Astrocyte (in vitro differentiated cells and primary cell): ENCODE data around the gene GRB10. TPM values are rescaled to one million over a fixed set of nuclear protein-coding genes. Genes with fewer than 3 reads are reported as not detected.

Experiments used
- DNase-seq: peaks from one replicate; pipeline ENCODE4 v3.0.0-alpha.2; 2010; ENCODE audit warnings: low read depth
- FAIRE-seq: peaks from 2 replicates; lab custom pipeline; 2011; peaks lifted over from hg19 to GRCh38; lab: Jason Lieb, UNC
- H2AFZ ChIP-seq: 2 replicates; pipeline ENCODE4 v1.6.0; 2012; ENCODE audit warnings: low read depth, low read length, inconsistent platforms
- H3K27ac ChIP-seq: 2 replicates; pipeline ENCODE4 v1.5.1; 2011; ENCODE audit warnings: low read depth, low read length, inconsistent platforms
- H3K27me3 ChIP-seq: 2 replicates; pipeline ENCODE4 v1.6.0; 2011; ENCODE audit warnings: low read length, inconsistent platforms; ENCODE audit not compliant: insufficient read depth
- H3K36me3 ChIP-seq: 2 replicates; pipeline ENCODE4 v1.5.1; 2011; ENCODE audit warnings: low read length, inconsistent platforms; ENCODE audit not compliant: insufficient read depth
- H3K4me1 ChIP-seq: 2 replicates; pipeline ENCODE4 v1.5.1; 2011; ENCODE audit warnings: low read length, inconsistent platforms; ENCODE audit not compliant: insufficient read depth
- H3K4me2 ChIP-seq: 2 replicates; pipeline ENCODE4 v1.6.0; 2012; ENCODE audit warnings: low read length, inconsistent platforms
- H3K4me3 ChIP-seq: 2 replicates; pipeline ENCODE4 v1.5.1; 2011; ENCODE audit warnings: low read depth, mild to moderate bottlenecking, low read length, inconsistent platforms; ENCODE audit not compliant: insufficient read depth
- H3K79me2 ChIP-seq: 2 replicates; pipeline ENCODE4 v1.6.0; 2012; ENCODE audit warnings: mild to moderate bottlenecking, low read length, inconsistent platforms; ENCODE audit not compliant: insufficient read depth
- H3K9ac ChIP-seq: 2 replicates; pipeline ENCODE4 v1.6.0; 2012; ENCODE audit warnings: mild to moderate bottlenecking, low read length, inconsistent platforms
- H3K9me3 ChIP-seq: 2 replicates; pipeline ENCODE4 v1.5.1; 2012; ENCODE audit warnings: low read depth, mild to moderate bottlenecking, low read length, inconsistent platforms; ENCODE audit not compliant: insufficient read depth
- H4K20me1 ChIP-seq: 2 replicates; pipeline ENCODE4 v1.6.0; 2012; ENCODE audit warnings: low read length, inconsistent platforms; ENCODE audit not compliant: insufficient read depth
- H3K27ac Mint-ChIP-seq: one replicate; pipeline ENCODE4 v1.8.0; 2021; ENCODE audit warnings: mild to moderate bottlenecking, mixed read lengths; ENCODE audit not compliant: unreplicated experiment
- H3K27me3 Mint-ChIP-seq: one replicate; pipeline ENCODE4 v1.8.0; 2021; ENCODE audit warnings: low read depth, mixed read lengths; ENCODE audit not compliant: unreplicated experiment
- H3K36me3 Mint-ChIP-seq: one replicate; pipeline ENCODE4 v1.8.0; 2021; ENCODE audit warnings: low read depth, mixed read lengths; ENCODE audit not compliant: unreplicated experiment
- H3K4me1 Mint-ChIP-seq: one replicate; pipeline ENCODE4 v1.8.0; 2021; ENCODE audit warnings: low read depth, mixed read lengths; ENCODE audit not compliant: unreplicated experiment
- H3K4me3 Mint-ChIP-seq: one replicate; pipeline ENCODE4 v1.8.0; 2021; ENCODE audit warnings: mild to moderate bottlenecking, moderate library complexity, mixed read lengths; ENCODE audit not compliant: unreplicated experiment
- H3K9me3 Mint-ChIP-seq: one replicate; pipeline ENCODE4 v1.8.0; 2021; ENCODE audit warnings: mild to moderate bottlenecking, mixed read lengths; ENCODE audit not compliant: unreplicated experiment
- EZH2 ChIP-seq: IDR thresholded peaks from 2 replicates; pipeline ENCODE4 v1.6.1; 2012; ENCODE audit warnings: mild to moderate bottlenecking, low read length, inconsistent platforms; ENCODE audit not compliant: insufficient read depth
- total RNA-seq: library from RNA; stranded (reverse); gene quantifications from 2 replicates; pipeline ENCODE4 v1.2.1, GENCODE V29; 2021
- TF ChIP-seq, protein P1 (sequence below): IDR thresholded peaks from 2 replicates; pipeline ENCODE4 v1.5.1; 2011; ENCODE audit warnings: low read depth, mild to moderate bottlenecking, inconsistent platforms, low read length, moderate library complexity; ENCODE audit not compliant: insufficient read depth

The GRB10 gene
- total RNA-seq, 1 donor from 2014 or later: 81.9 TPM

DNA sequence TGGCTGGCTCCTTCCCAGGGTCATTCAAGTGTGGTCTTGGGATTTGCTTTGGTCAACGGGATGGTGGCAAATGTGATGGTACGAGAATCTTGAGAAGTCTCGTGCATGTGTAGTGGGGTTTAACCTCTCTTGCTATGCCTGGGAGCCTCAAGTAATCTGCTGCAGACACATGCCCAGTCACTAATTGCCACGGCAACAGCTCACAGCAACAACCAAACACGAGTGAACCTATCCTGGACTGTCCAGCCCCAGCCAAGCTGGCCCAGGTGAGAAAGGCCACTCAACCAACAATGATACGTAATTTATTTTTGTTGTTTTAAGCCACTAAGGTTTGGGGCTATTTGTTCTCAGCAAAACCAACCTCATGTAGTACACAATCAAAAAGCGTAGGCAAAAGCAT is 179.4 kb downstream of the GRB10 start:
- Histone ChIP-seq H3K27me3 (no peaks in the 10 kb centered on the region), H4K20me1 (peaks cover 42% of the 10 kb centered on the region), H3K4me1 (no peaks in the 10 kb centered on the region), H3K36me3 (peaks cover 33% of the 10 kb centered on the region), H3K4me3 (no peak overlapping the region), H3K79me2 (no peaks in the 10 kb centered on the region), H3K9me3 (no peaks in the 10 kb centered on the region), H3K9ac (no peak overlapping the region), H3K27ac (no peak overlapping the region), H2AFZ (no peak overlapping the region), H3K4me2 (no peak overlapping the region)
- Mint-ChIP-seq H3K9me3 (no peaks in the 10 kb centered on the region), H3K36me3 (peaks cover 42% of the 10 kb centered on the region), H3K27me3 (no peaks in the 10 kb centered on the region), H3K27ac (no peak overlapping the region), H3K4me3 (no peak overlapping the region), H3K4me1 (peaks cover 9% of the 10 kb centered on the region)
- FAIRE-seq (no peak), DNase-seq (no peak)
- no peak for TF ChIP-seq EZH2
- TF ChIP-seq, protein P1, sequence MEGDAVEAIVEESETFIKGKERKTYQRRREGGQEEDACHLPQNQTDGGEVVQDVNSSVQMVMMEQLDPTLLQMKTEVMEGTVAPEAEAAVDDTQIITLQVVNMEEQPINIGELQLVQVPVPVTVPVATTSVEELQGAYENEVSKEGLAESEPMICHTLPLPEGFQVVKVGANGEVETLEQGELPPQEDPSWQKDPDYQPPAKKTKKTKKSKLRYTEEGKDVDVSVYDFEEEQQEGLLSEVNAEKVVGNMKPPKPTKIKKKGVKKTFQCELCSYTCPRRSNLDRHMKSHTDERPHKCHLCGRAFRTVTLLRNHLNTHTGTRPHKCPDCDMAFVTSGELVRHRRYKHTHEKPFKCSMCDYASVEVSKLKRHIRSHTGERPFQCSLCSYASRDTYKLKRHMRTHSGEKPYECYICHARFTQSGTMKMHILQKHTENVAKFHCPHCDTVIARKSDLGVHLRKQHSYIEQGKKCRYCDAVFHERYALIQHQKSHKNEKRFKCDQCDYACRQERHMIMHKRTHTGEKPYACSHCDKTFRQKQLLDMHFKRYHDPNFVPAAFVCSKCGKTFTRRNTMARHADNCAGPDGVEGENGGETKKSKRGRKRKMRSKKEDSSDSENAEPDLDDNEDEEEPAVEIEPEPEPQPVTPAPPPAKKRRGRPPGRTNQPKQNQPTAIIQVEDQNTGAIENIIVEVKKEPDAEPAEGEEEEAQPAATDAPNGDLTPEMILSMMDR: no peak

DNA sequence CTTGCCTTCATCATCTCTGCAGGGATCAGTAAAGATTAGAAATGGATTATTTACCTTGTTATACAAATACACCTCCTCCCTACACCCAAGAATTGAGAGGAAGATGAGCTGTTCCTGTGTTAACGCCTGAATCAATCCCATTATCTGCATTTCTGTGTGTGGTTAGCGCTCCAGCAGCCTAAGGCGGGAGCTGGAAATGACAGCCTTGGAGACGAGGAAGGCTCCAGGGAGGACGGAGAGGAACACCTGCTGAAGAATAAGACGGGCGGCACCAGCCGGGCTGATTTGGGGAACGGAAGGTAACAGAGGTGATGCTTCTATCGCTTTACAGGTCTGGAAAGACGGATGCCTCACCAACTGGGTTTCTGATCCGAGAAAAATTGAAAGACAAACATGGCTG is 183.3 kb downstream of the GRB10 start:
- FAIRE-seq: no peak

More for the DNA sequence above, 183.3 kb downstream of the GRB10 start:
- Mint-ChIP-seq H3K4me1 (no peaks in the 10 kb centered on the region), H3K27ac (no peak overlapping the region), H3K27me3 (no peaks in the 10 kb centered on the region), H3K9me3 (no peaks in the 10 kb centered on the region), H3K4me3 (no peak overlapping the region), H3K36me3 (peaks cover 43% of the 10 kb centered on the region)
- H3K9ac ChIP-seq: no peak overlapping the region
- no peaks in the 10 kb centered on the region for H3K27me3 ChIP-seq
- no peak for TF ChIP-seq EZH2
- TF ChIP-seq, protein P1: no peak
- peaks cover 45% of the 10 kb centered on the region for H4K20me1 ChIP-seq
- no peaks in the 10 kb centered on the region for H3K4me1 ChIP-seq
- DNase-seq: no peak
- H3K4me3 ChIP-seq: no peak overlapping the region
- no peak overlapping the region for H2AFZ ChIP-seq
- H3K79me2 ChIP-seq: no peaks in the 10 kb centered on the region
- peaks cover 27% of the 10 kb centered on the region for H3K36me3 ChIP-seq
- H3K9me3 ChIP-seq: no peaks in the 10 kb centered on the region
- no peak overlapping the region for H3K4me2 ChIP-seq
- H3K27ac ChIP-seq: no peak overlapping the region
